Measurements from ENCODE around the gene RILPL1. TPM values are rescaled to one million over a fixed set of nuclear protein-coding genes. Genes with fewer than 3 reads are reported as not detected.

Gene RILPL1
- total RNA-seq, 1 donor from 2014 or later: 6.2 TPM

Small RNAs within 50 kb of the gene (microRNA-seq; reads per million reads assigned to microRNA genes)
- not detected for gene MIR3908 (ENCODE audit: unreplicated experiment)

Other genes starting within 250 kb of the RILPL1 start
- gene SBNO1, start 168.9 kb downstream of the RILPL1 start, total RNA-seq (ENCODE audit: unreplicated experiment): 50.9 TPM
- gene KMT5A, start 149.6 kb downstream of the RILPL1 start, total RNA-seq (ENCODE audit: unreplicated experiment): 53.6 TPM
- gene RILPL2, start 97.0 kb downstream of the RILPL1 start, total RNA-seq (ENCODE audit: unreplicated experiment): 0.10 TPM
- 33.1 TPM for gene SNRNP35, start 75.6 kb downstream of the RILPL1 start, total RNA-seq (ENCODE audit: unreplicated experiment)
- gene TMED2, start 50.8 kb upstream of the RILPL1 start, total RNA-seq (ENCODE audit: unreplicated experiment): 136 TPM
- 25.2 TPM for gene DDX55, start 68.4 kb upstream of the RILPL1 start, total RNA-seq (ENCODE audit: unreplicated experiment)
- 45.8 TPM for gene EIF2B1, start 100.0 kb upstream of the RILPL1 start, total RNA-seq (ENCODE audit: unreplicated experiment)
- gene GTF2H3, start 100.1 kb upstream of the RILPL1 start, total RNA-seq (ENCODE audit: unreplicated experiment): 23.0 TPM
- 5.7 TPM for gene TCTN2, start 137.4 kb upstream of the RILPL1 start, total RNA-seq (ENCODE audit: unreplicated experiment)
- gene ATP6V0A2, start 178.6 kb upstream of the RILPL1 start, total RNA-seq (ENCODE audit: unreplicated experiment): 38.6 TPM
- gene DNAH10, start 228.6 kb upstream of the RILPL1 start, total RNA-seq (ENCODE audit: unreplicated experiment): 0.66 TPM